GM12878 (cell line): ENCODE data around the gene PGBD5. TPM values are rescaled to one million over a fixed set of nuclear protein-coding genes. Genes with fewer than 3 reads are reported as not detected.

Experiments used
- ATAC-seq: fragments of 200-7000 bp; cut with Tn5 transposase; 3 replicates; pipeline ENCODE4 v1.9.1; 2020; ENCODE audit warnings: mild to moderate bottlenecking, moderate library complexity
- BruUV-seq: library from RNA; stranded (reverse); fragments of 400-500 nt; replicated peaks from 2 replicates; lab custom pipeline; 2021; lab: Mats Ljungman, UMichigan
- CTCF ChIA-PET: fragments of 300-600 bp; sonication (Branson Sonifier 250); formaldehyde crosslinking; extraction: SDS; loops from one replicate; lab custom pipeline; 2021; ENCODE audit warnings: inconsistent platforms; lab: Yijun Ruan, JAX
- POLR2A ChIA-PET: fragments of 350-600 bp; formaldehyde crosslinking; extraction: SDS; loops from one replicate; lab custom pipeline; 2021; ENCODE audit warnings: inconsistent platforms; lab: Charles Lee
- RAD21 ChIA-PET: fragments of 300-600 bp; sonication (Branson Sonifier 250); formaldehyde crosslinking; loops from one replicate; lab custom pipeline; 2023; ENCODE audit warnings: antibody characterized with exemption; ENCODE audit not compliant: unreplicated experiment; lab: Charles Lee
- SMC1A ChIA-PET: fragments of 300-600 bp; sonication (Branson Sonifier 250); formaldehyde crosslinking; loops from one replicate; lab custom pipeline; 2023; ENCODE audit not compliant: unreplicated experiment, uncharacterized antibody; lab: Charles Lee
- DNase-seq: peaks from one replicate; pipeline ENCODE4 v3.0.0-alpha.2; 2011; ENCODE audit warnings: low read depth, low spot score
- FAIRE-seq: peaks from 3 replicates; lab custom pipeline; 2011; peaks lifted over from hg19 to GRCh38; lab: Jason Lieb, UNC
- H2AFZ ChIP-seq: 2 replicates; pipeline ENCODE4 v1.6.0; 2011; ENCODE audit warnings: low read depth, low read length, control low read depth; ENCODE audit not compliant: control insufficient read depth
- H3K27ac ChIP-seq: 2 replicates; pipeline ENCODE4 v1.5.1; 2011; ENCODE audit warnings: control low read depth; ENCODE audit not compliant: control insufficient read depth, insufficient read depth
- H3K27me3 ChIP-seq, 2 experiments: replicated peaks in 1 of 2; 2 replicates each; pipeline versions ENCODE4 v1.6.0 to v1.6.1; 2011; ENCODE audit warnings: low read length in 1 of 2; ENCODE audit not compliant: control insufficient read depth in 2 of 2, insufficient read depth in 2 of 2
- H3K36me3 ChIP-seq, 2 experiments: 2 replicates each; pipeline ENCODE4 v1.5.1; 2011; ENCODE audit warnings: low read length in 1 of 2; ENCODE audit not compliant: control insufficient read depth in 2 of 2, insufficient read depth in 2 of 2
- H3K4me1 ChIP-seq: 2 replicates; pipeline ENCODE4 v1.6.1; 2011; ENCODE audit warnings: mild to moderate bottlenecking, low read length, moderate library complexity, mixed read lengths; ENCODE audit not compliant: control insufficient read depth, insufficient read depth
- H3K4me2 ChIP-seq: 2 replicates; pipeline ENCODE4 v1.6.0; 2011; ENCODE audit warnings: control low read depth; ENCODE audit not compliant: control insufficient read depth, insufficient read depth
- H3K4me3 ChIP-seq: fragments of 200-600 bp; sonication (generic); 2 replicates; pipeline ENCODE4 v1.5.1; 2016
- H3K79me2 ChIP-seq: 2 replicates; pipeline ENCODE4 v1.6.0; 2011; ENCODE audit warnings: low read length; ENCODE audit not compliant: control insufficient read depth, insufficient read depth
- H3K9ac ChIP-seq: 2 replicates; pipeline ENCODE4 v1.8.0; 2011; ENCODE audit warnings: low read length, control low read depth, mixed read lengths; ENCODE audit not compliant: control insufficient read depth, insufficient read depth
- H3K9me3 ChIP-seq: replicated peaks from 3 replicates; pipeline ENCODE4 v1.5.1; 2011; ENCODE audit warnings: mild to moderate bottlenecking, low read length; ENCODE audit not compliant: control insufficient read depth, insufficient read depth
- H4K20me1 ChIP-seq: 2 replicates; pipeline ENCODE4 v1.6.0; 2011; ENCODE audit not compliant: control insufficient read depth, insufficient read depth
- NR2F1 ChIP-seq: fragments of 450-650 bp; conservative IDR thresholded peaks from 2 replicates; pipeline ENCODE4 v1.6.1; 2017; ENCODE audit warnings: mild to moderate bottlenecking
- POU2F2 ChIP-seq: IDR thresholded peaks from 3 replicates; pipeline ENCODE4 v1.6.1; 2011; ENCODE audit warnings: low read depth, mild to moderate bottlenecking, low read length, borderline replicate concordance
- RB1 ChIP-seq: fragments of 450-650 bp; formaldehyde crosslinking; IDR thresholded peaks from 2 replicates; pipeline ENCODE4 v1.6.1; 2017; ENCODE audit warnings: mild to moderate bottlenecking, borderline replicate concordance
- SPI1 ChIP-seq: IDR thresholded peaks from 2 replicates; pipeline ENCODE4 v1.6.1; 2011; ENCODE audit warnings: low read depth, mild to moderate bottlenecking, low read length, moderate library complexity, borderline replicate concordance; ENCODE audit not compliant: insufficient read depth
- SUZ12 ChIP-seq: fragments of 200-600 bp; sonication (generic); IDR thresholded peaks from one replicate; pipeline ENCODE4 v1.6.1; 2018; ENCODE audit warnings: antibody characterized with exemption, mild to moderate bottlenecking; ENCODE audit not compliant: unreplicated experiment
- WRNIP1 ChIP-seq: IDR thresholded peaks from 2 replicates; pipeline ENCODE4 v1.6.1; 2011; ENCODE audit warnings: low read depth, low read length, improper control_type of control experiment, borderline replicate concordance
- WGBS: methylation state at CpG from one replicate; pipeline ENCODE4 v1.1.6; 2016; ENCODE audit warnings: low lambda C conversion rate; ENCODE audit not compliant: insufficient replicate concordance, insufficient coverage; ENCODE audit errors: missing lambda C conversion rate; 5-methylcytosine and 5-hydroxymethylcytosine counted together
- in situ Hi-C: fragments of 300-500 bp; cut with MboI; formaldehyde crosslinking; loops from 9 replicates; pipeline ENCODE4 v1.14.3; 2018; ENCODE audit warnings: mixed read lengths
- intact Hi-C: fragments of 100-400 bp; cut with micrococcal nuclease; formaldehyde crosslinking; loops from one replicate; pipeline ENCODE4 v1.14.2; 2022; ENCODE audit not compliant: unreplicated experiment
- polyA plus RNA-seq, 11 experiments: library from polyadenylated mRNA; depleted of rRNA in 4 of 11; unstranded in 6 of 11; stranded (reverse) in 5 of 11; fragments of >200 nt; fragmentation: Nextera tagmentation in 4 of 11; fragmentation: Illumina TruSeq in 1 of 11; extraction: Ambion mirVana in 4 of 11; extraction: Trizol in 1 of 11; gene quantifications; 1 replicate in 1 of 11; 2 replicates in 10 of 11; pipeline versions ENCODE4 v1.2.1 to v1.2.3, GENCODE V29; 2011 to 2016; ENCODE audit warnings: inconsistent platforms in 2 of 11, missing spikeins in 2 of 11, low read depth in 1 of 11
- total RNA-seq, 4 experiments: library from RNA; depleted of rRNA in 3 of 4; stranded (reverse); fragments of >200 nt in 3 of 4; fragmentation: Illumina TruSeq in 1 of 4; extraction: Trizol in 1 of 4; gene quantifications; 2 replicates each; pipeline versions ENCODE4 v1.2.1 to v1.2.3, GENCODE V29; 2013 to 2021
- TF ChIP-seq, protein P1 (sequence below): fragments of 450-650 bp; formaldehyde crosslinking; IDR thresholded peaks from 2 replicates; pipeline ENCODE4 v1.4.0; 2022; ENCODE audit warnings: mild to moderate bottlenecking, moderate library complexity
- TF ChIP-seq, protein P2 (sequence below): fragments of 450-650 bp; IDR thresholded peaks from 2 replicates; pipeline ENCODE4 v1.6.1; 2016; ENCODE audit warnings: mild to moderate bottlenecking
- TF ChIP-seq, protein P3 (sequence below): IDR thresholded peaks from 2 replicates; pipeline ENCODE4 v1.6.1; 2011; ENCODE audit warnings: borderline replicate concordance, low read depth, mild to moderate bottlenecking, moderate library complexity, mixed read lengths, low read length; ENCODE audit not compliant: insufficient read depth; ENCODE audit errors: extremely low read length
- TF ChIP-seq, protein P4 (sequence below), 3 experiments: IDR thresholded peaks in 2 of 3; conservative IDR thresholded peaks in 1 of 3; 2 replicates each; pipeline ENCODE4 v1.5.1; 2011; ENCODE audit warnings: low read depth in 3 of 3, low read length in 3 of 3, mild to moderate bottlenecking in 3 of 3, control low read depth in 2 of 3, moderate library complexity in 2 of 3, inconsistent platforms in 1 of 3, mixed read lengths in 1 of 3; ENCODE audit not compliant: control insufficient read depth in 2 of 3, insufficient read depth in 1 of 3; ENCODE audit errors: extremely low read depth in 1 of 3

Gene PGBD5
- total and polyA plus RNA-seq, 10 of the 15 experiments (the other 5 are each of a cell fraction or from before 2014, with no cell fraction given) = 0.03 TPM; not detected in 9

DNA sequence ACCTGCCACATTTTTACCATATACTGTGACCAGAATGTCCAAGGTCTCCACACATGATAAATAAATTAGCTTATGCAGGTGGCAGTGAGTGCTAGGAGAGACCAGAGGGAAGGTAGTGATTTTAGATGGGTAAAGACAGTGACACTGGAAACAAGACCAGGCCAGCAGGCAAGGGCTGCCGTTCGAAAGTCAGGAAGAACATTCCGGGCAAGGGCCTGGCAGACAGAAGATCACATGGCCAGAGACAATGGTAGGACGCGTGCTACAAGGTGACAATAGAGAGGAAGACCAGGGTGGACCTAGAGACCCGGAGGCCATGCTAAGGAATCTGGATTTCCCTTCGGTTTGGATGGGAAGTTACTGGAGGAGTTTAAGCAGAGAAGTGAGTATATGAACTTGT is 9.7 kb downstream of the PGBD5 start (continued):
- TF ChIP-seq, protein P1, sequence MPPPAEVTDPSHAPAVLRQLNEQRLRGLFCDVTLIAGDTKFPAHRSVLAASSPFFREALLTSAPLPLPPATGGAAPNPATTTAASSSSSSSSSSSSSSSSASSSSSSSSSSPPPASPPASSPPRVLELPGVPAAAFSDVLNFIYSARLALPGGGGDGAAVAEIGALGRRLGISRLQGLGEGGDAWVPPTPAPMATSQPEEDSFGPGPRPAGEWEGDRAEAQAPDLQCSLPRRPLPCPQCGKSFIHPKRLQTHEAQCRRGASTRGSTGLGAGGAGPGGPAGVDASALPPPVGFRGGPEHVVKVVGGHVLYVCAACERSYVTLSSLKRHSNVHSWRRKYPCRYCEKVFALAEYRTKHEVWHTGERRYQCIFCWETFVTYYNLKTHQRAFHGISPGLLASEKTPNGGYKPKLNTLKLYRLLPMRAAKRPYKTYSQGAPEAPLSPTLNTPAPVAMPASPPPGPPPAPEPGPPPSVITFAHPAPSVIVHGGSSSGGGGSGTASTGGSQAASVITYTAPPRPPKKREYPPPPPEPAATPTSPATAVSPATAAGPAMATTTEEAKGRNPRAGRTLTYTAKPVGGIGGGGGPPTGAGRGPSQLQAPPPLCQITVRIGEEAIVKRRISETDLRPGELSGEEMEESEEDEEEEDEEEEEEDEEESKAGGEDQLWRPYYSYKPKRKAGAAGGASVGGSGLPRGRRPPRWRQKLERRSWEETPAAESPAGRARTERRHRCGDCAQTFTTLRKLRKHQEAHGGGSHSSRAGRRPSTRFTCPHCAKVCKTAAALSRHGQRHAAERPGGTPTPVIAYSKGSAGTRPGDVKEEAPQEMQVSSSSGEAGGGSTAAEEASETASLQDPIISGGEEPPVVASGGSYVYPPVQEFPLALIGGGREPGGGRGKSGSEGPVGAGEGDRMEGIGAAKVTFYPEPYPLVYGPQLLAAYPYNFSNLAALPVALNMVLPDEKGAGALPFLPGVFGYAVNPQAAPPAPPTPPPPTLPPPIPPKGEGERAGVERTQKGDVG (CRISPR knock-in tag) = no peak

DNA sequence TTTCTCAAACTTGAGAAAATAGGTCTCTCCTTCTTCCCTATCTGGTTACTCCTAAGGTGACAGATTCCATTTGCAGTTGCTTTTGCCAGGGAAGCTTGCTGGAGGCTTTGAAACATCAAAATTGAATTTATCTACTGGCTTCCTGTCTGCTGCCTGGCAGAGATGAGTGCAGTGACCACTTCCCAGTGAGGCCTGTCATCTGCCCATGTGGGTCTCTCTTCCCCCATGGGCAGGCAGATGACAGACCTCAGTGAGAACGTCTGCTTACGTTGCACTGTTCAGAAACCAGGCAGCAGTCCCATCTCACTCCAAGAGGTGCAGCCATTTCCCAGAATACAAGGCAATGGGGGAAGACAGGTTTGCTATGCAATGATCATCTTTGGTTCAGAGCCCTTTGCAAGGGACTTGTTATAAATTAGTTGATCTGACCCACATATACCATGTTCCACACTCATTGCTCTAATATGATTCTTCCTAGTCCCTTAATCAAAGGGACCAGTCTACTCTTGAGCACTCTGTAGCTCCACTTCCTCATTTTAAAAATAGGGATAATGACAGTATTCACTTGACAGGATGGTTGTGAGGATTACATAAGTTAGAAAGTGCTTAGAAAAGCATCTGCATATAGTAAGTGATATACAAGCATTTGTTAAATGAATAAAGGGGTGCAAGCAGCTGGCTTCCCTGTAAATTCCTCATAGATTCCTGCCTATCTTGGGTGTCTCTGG is 10.6 kb downstream of the PGBD5 start:
- H2AFZ ChIP-seq = no peak overlapping the region
- TF ChIP-seq SPI1 (0 out of 2 replicates have a peak, but pooled peaks have one; percentile 34), RB1 (no peak), SUZ12 (no peak), WRNIP1 (no peak), POU2F2 (no peak), NR2F1 (no peak)
- TF ChIP-seq, protein P2, sequence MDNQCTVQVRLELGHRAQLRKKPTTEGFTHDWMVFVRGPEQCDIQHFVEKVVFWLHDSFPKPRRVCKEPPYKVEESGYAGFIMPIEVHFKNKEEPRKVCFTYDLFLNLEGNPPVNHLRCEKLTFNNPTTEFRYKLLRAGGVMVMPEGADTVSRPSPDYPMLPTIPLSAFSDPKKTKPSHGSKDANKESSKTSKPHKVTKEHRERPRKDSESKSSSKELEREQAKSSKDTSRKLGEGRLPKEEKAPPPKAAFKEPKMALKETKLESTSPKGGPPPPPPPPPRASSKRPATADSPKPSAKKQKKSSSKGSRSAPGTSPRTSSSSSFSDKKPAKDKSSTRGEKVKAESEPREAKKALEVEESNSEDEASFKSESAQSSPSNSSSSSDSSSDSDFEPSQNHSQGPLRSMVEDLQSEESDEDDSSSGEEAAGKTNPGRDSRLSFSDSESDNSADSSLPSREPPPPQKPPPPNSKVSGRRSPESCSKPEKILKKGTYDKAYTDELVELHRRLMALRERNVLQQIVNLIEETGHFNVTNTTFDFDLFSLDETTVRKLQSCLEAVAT = no peak
- TF ChIP-seq, protein P3, sequence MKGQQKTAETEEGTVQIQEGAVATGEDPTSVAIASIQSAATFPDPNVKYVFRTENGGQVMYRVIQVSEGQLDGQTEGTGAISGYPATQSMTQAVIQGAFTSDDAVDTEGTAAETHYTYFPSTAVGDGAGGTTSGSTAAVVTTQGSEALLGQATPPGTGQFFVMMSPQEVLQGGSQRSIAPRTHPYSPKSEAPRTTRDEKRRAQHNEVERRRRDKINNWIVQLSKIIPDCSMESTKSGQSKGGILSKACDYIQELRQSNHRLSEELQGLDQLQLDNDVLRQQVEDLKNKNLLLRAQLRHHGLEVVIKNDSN = no peak
- TF ChIP-seq, protein P4, sequence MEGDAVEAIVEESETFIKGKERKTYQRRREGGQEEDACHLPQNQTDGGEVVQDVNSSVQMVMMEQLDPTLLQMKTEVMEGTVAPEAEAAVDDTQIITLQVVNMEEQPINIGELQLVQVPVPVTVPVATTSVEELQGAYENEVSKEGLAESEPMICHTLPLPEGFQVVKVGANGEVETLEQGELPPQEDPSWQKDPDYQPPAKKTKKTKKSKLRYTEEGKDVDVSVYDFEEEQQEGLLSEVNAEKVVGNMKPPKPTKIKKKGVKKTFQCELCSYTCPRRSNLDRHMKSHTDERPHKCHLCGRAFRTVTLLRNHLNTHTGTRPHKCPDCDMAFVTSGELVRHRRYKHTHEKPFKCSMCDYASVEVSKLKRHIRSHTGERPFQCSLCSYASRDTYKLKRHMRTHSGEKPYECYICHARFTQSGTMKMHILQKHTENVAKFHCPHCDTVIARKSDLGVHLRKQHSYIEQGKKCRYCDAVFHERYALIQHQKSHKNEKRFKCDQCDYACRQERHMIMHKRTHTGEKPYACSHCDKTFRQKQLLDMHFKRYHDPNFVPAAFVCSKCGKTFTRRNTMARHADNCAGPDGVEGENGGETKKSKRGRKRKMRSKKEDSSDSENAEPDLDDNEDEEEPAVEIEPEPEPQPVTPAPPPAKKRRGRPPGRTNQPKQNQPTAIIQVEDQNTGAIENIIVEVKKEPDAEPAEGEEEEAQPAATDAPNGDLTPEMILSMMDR (IDR thresholded peaks at IDR 0.05 in 2 of 3, conservative IDR thresholded peaks at IDR 0.05 in 1 of 3; ENCODE audit: control insufficient read depth in 2 of 3, extremely low read depth in 1 of 3, insufficient read depth in 1 of 3, low read depth in 3 of 3, low read length in 3 of 3) = no peak
- FAIRE-seq (no peak), ATAC-seq (no peak), DNase-seq (no peak)
- no peaks in the 10 kb centered on the region for H3K4me1 ChIP-seq
- H3K27ac ChIP-seq = no peak overlapping the region
- no peaks in the 10 kb centered on the region for H3K9me3 ChIP-seq
- ChIA-PET RAD21 (no interaction called here), CTCF (no interaction called here), POLR2A (no interaction called here), SMC1A (no interaction called here)
- H3K4me2 ChIP-seq = no peak overlapping the region
- H3K79me2 ChIP-seq = no peaks in the 10 kb centered on the region
- intact Hi-C loops = no loop called here
- H3K9ac ChIP-seq = no peak overlapping the region
- 8% methylated on average over 2 of the region's 2 CpGs for WGBS
- H3K36me3 ChIP-seq = no peaks in the 10 kb centered on the region
- no peaks in the 10 kb centered on the region; a peak in 1 of 4 replicates for H3K27me3 ChIP-seq
- no TSS peak for BruUV-seq
- in situ Hi-C loops = no loop called here
- no peaks in the 10 kb centered on the region for H4K20me1 ChIP-seq
- H3K4me3 ChIP-seq = no peak overlapping the region
